Lower leg skin (tissue), 3 donors: ENCODE results near the gene STXBP6.

ENCODE experiments used
- CTCF ChIP-seq, 3 donors: fragments of 450-650 bp; IDR thresholded peaks; one replicate each; pipeline ENCODE4 v1.5.1; 2016; ENCODE audit warnings: antibody characterized with exemption in 3 of 3, mild to moderate bottlenecking in 3 of 3, moderate library complexity in 2 of 3
- POLR2A ChIP-seq, 2 donors: fragments of 450-650 bp; IDR thresholded peaks; one replicate each; pipeline ENCODE4 v1.6.1; 2016 to 2017; ENCODE audit warnings: antibody characterized with exemption in 2 of 2, mild to moderate bottlenecking in 1 of 2, moderate library complexity in 1 of 2

GRCh38 chr14:24954700-24955037 is 95.3 kb downstream of the STXBP6 start:
- TF ChIP-seq CTCF (IDR thresholded peaks at IDR 0.05) (no peak), POLR2A (IDR thresholded peaks at IDR 0.05) (no peak)
